HL-60/S4 treated with phorbol 12-myristate 13-acetate at 8.2 ng/mL for 4 days and 3 days (cell line): ENCODE data around the gene CHCHD5.
"Not testable (repeated sequence)": the region's sequence is repeated elsewhere in the genome, so short reads cannot be mapped to it uniquely, and the experiment has no call there.

Experiments
- in situ Hi-C: fragments of 300-500 bp; cut with MboI; formaldehyde crosslinking; loops from 2 replicates; pipeline ENCODE4 v1.15.0; 2022; ENCODE audit warnings: low sequenced_read_pairs

CHCHD5 gene, protein sequence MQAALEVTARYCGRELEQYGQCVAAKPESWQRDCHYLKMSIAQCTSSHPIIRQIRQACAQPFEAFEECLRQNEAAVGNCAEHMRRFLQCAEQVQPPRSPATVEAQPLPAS

DNA sequence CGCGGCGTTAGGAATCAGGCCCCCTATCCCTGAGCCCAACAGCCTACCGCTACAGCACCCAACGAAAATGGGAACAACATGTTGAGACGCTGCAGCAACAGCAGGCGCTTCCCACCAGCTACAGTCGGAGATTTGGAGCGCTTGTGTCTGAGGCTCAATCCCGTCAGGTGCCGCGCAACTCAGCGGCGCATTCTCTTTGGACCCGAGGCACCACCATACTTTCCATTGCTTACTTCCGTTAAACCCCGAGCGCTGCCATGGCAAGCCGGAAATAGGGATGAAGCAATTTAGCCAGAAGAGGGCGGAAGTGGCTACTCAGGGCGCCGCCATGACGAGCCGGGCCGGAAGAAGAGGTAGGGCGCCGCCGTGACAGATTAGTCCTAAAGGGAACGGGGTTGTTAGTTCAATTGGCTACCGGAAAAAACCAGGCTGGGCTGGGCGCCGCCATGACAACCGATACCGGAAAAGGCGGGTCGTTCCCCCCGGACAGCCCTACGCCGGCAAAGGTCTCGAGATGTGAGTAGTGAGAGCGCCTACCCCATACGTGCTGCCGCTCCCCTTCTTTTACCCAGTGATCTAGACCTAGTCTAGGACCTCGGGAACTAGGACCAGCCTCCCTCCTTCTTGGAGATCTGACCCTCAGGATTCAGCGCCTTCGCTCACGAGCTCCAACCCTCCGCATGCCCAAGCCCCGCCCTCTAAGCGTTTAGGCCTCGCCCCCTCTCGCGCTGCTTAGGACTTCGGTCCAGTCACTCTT, at the start of gene CHCHD5:
Gene CHCHD5 (plus strand): TSS at position 476 of the 757 bp plus-strand sequence. CDS start 39 bp downstream, at position 515.
- in situ Hi-C loops: no loop called here

DNA sequence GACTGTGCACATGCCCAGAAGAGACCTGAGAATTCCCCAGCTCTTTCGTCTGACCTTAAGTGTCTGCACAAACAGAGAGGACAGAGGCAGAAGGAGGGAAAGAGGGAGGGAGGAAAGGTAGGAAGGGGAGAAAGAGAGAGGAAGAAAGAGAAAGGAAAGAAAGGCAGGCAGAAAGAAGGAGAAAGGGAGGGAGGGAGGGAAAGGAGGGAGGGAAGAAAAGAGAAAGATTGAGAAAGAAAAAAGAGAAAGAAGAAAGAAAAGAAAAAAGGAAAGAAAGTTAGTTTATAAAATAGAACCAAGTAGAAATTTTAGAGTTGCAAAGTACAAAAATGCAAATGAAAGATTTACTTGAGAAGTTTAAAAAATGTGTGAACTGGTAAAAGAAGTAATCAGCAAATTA, 49.6 kb upstream of the CHCHD5 start:
- in situ Hi-C loops: no loop called here

DNA sequence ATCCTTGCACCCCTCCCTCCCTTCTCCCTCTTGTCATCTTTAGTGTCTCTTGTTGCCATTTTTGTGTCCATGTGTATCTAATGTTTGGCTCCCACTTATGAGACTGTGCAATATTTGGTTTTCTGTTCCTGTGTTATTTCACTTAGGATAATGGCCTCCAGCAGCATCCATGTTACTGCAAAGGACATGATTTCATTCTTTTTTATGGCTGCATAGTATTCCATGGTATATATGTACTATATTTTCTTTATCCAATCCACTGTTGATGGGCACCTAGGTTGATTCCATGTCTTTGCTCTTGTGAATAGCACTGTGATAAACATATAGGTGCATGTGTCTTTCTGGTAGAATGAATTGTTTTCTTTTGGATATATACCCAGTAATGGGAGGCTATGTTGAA, 47.7 kb upstream of the CHCHD5 start:
- in situ Hi-C loops: not testable (repeated sequence)

DNA sequence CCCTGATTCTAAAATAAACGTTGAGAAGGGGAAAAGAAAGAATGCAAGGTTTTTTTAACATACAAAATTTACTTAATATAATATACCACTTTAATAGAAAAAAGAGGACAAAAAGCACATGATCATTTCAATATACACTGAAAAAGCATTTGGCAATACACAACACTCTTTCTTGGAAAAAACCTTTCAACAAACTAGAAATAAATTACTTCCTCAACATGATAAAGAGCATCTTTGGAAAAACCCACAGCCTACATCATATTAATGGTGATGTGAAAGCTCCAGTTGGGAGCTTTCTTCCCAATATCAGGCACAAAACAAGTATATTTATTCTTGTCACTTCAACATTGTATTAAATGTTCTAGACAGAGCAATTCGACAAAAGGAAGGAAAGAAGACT, 45.1 kb upstream of the CHCHD5 start:
- in situ Hi-C loops: no loop called here

DNA sequence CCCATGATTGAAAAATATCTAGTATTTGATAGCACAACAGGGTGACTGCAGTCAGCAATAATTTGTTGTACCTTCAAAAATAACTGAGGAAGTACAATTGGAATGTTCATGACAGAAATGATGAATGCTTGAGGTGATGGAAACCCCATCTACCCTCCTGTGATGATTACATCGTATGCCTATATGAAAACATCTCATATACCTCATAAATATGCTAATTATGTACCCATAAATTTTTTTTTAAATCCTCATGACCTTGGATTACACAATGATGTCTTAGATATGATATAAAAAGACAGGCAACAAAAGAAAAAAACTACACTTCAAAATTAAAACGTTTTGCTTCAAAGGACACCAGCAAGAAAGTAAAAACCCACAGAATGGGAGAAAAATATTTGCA, 43.5 kb upstream of the CHCHD5 start:
- in situ Hi-C loops: no loop called here

DNA sequence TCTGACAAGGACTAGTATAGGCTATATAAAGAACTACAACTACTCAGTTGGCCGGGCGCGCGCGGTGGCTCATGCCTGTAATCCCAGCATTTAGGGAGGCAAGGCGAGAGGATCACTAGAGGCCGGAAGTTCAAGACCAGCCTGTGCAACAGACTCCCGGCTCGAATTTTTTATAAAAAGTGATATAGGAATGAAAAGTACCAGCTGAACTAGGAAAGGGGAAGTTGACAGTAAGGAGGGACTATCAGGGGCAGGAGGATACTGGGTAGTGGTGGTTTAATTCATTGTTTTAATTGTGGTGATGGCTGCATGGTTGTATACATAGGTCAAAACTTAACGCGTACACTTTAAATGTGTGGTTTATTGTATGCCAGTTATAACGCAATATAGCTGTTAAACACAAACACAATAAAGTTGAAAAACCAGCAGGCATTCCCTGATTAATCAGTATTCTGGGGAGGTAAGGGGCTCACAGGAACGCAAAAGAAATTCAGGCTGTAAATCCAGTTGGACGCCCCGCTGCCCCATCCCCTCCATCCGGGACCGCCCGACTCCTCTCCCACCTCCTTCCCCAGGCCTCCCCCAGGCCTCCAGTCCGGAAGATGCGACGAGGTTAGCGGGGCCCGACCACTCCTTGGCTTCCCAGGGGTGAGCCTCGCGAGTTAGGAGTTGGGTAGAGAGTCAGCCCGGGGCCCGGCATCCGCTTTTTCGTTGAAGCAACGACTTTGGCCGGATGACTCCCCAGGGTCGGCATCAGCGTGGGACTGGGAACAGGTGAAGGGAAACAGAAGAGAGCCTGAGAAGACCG, 42.9 kb upstream of the CHCHD5 start:
- in situ Hi-C loops: no loop called here

DNA sequence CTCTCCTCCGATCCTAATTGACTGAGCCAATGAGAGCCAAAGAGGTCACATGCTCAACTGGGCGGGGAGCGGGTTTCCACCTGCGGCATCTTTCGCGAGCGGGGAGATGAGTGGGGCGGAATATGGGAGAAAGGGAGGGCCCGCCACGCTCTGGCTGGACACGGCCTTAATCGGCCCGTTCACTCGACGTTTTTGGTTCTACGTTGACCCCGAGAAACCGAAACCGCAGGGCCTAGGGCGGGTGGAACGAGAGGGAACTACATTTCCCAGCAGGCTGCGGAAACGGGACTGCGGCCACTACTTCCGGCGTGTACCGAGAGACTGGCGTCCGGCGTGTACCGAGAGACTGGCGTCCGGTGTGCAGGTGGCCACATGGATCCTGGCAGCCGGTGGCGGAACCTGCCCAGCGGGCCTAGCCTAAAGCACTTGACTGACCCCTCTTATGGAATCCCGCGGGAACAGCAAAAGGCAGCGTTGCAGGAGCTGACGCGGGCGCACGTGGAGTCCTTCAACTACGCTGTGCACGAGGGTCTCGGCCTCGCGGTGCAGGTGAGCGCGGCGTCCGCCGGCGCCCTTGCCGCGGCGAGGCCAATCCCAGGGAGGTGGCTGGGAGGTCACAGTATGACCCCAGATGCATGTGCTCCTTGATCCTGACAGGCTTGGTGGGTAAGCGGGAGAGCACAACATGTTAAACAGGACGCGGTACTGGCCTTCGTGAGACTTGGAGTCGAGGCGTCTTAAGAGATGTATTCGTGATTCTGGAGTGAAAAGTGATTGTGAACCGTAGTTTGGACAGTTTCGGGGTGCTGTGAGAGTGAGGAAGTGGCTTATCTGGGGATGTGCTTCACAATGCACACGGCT, 42.1 kb upstream of the CHCHD5 start, which contains the start of gene POLR1B:
Gene POLR1B (plus strand): TSS at position 343 of the 861 bp plus-strand sequence. CDS start 30 bp downstream, at position 373.
- in situ Hi-C loops: no loop called here

DNA sequence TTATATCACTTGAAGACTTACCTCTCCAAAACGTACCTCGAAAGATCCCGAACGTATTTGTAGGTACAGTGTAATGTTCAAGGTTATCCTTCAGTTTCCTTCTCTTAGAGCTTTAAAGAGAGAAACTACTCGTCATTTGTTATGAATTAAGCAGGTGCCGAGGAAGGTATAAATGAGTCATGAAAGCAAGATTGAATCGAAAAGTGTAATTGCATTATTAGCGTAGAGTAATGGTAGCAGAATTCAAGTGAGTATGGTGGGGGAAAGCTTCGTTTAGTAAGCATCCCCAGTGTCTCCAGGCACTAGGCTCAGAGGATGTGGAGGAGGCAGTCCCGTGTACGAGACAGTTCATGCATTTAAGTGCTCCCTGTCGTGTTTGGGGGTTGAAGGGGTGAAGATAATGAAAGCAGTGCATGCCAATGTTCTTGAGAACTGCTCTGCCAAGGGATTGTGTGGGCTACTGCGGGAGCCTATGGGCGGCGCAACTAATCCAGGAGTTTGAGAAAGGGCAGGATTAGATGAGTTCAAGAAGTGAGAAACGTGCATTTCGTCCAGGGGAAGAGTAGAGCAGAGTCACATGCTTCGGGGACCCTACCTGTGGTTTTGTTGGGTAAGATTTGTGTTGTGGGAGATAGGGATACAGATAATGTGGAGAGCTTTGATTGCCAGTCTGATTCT, 41.3 kb upstream of the CHCHD5 start:
- in situ Hi-C loops: no loop called here

DNA sequence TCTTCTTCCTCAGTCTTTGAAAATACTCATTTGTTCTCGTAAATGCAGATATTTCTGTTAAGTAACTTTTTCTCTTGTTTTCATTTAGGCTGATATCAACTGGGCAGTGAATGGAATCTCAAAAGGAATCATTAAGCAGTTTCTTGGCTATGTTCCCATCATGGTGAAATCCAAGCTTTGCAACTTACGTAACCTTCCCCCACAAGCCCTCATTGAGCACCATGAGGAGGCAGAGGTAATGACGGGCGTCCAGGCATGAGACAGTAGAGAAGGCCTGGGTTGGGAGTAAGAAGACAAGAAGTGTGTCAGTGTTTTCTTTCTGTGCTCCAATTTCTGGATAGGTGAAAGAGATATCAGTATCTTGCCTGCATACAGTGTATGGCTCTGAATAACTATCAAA, 37.1 kb upstream of the CHCHD5 start:
- in situ Hi-C loops: no loop called here

DNA sequence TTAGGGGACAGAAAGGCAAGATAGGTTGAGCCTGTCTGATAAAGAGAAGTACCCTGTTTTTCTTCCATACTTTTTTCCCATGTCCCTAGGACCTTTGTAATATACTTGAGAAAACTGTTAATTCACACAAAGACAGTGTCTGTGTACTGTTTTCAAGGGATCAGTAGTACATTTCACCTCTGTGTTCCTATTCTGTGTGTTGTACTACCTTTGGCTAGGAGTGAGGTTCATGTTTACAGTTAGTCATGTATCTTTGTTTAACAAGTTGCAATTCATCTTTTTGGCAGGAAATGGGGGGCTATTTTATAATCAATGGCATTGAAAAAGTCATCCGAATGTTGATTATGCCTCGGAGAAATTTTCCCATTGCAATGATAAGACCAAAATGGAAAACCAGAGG, 35.4 kb upstream of the CHCHD5 start:
- in situ Hi-C loops: no loop called here

DNA sequence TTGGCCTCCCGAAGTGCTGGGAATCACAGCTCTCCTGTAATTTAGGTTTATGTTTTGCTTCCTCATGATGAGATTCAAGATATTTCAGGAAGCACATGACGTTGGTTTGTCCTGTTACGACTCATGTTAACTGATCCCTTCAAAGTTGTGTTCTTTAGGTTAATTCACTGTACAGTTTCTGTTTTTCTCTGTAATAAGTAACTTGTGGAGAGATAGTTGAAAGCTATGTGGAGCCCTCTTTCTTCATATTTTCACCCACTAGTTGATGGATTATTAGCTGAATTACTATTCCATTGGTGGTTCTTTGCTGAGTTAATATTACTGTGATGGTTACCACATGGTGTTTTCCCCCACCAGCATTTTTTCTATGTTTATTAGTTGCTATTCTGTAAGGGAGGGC, 18.3 kb upstream of the CHCHD5 start:
- in situ Hi-C loops: no loop called here

DNA sequence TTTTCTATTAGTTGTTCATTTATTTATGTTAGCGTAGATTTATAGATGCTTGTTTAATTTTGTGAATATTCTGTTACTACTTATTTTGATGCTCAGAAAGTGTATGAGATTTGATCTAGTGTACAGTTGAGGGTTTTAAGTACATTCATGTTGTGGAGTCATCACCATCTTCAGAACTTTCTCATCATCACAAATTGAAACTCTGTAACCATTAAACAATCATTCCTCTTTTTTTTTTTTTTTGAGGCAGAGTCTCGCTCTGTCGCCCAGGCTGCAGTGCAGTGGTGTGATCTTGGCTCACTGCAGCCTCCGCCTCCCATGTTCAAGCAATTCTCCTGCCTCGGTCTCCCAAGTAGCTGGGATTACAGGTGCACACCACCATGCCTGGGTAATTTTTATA, 17.9 kb upstream of the CHCHD5 start:
- in situ Hi-C loops: not testable (repeated sequence)

DNA sequence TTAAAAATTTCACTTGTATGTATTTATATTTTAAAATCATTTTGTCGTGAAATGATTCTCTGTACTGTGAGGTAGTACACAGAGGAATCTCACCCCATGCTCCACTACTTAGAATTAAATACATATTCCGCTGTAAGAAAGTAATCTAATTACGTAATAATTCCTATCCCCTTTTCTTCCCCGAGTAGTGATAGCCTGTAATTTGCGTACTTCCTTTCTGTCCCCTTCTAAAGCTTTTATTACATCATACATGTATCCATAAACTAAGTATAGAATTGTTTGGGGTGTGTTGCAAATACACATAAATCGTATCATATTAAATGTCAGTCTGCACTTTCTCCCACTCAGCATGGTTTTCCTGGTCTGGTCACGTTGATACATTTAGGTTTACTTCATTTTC, 12.4 kb upstream of the CHCHD5 start:
- in situ Hi-C loops: no loop called here

DNA sequence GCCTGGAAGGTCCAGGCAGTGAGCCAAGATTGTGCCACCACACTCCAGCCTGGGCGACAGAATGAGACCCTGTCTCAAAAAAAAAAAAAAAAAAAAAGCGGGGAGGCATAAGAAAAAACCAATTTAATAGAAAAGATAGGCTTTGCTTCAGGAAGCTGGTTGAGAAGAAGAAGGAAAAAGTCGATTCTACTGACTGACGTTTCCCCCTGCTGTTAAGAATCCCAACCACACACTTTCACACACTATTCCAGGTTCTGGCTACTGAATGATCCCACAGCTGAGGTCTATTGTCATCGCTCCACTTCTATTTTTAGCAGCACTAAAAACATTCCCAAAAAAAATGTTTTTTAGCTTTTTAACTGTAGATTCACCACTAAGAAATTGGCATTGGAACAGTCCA, 6.7 kb upstream of the CHCHD5 start:
- in situ Hi-C loops: no loop called here

DNA sequence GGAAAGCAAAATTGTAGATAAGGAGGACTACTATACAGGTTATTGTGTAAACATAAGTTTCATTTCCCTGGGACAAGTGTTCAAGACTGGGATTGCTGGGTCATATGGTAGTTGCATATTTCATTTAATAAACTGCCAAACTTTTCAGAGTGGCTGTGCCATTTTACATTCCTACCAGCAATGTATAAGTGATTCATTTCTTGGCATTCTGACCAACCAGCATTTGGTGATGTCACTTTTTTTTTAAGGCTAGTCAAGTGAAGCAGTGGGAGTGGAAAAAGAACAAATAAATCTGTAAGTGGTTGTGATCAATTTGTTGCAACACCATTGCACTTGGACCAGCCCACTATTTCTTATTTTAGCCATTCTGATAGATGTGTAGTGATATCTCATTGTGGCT, 5.2 kb upstream of the CHCHD5 start:
- in situ Hi-C loops: no loop called here

DNA sequence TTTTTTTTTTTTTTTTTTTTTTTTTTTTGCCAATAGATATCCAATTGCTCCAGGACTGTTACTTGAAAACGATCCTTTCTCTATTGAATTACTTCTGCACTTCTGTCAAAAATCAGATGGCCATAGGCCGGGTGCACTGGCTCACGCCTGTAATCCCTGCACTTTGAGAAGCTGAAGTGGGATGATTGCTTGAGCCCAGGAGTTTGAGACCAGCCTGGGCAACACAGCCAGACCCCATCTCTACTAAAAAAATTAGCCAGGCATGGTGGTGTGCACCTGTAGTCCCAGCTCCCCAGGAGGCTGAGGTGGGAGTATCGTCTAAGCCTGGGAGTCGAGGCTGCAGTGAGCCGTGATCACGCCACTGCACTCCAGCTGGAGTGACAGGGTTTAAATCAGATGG, 4.3 kb upstream of the CHCHD5 start:
- in situ Hi-C loops: no loop called here

DNA sequence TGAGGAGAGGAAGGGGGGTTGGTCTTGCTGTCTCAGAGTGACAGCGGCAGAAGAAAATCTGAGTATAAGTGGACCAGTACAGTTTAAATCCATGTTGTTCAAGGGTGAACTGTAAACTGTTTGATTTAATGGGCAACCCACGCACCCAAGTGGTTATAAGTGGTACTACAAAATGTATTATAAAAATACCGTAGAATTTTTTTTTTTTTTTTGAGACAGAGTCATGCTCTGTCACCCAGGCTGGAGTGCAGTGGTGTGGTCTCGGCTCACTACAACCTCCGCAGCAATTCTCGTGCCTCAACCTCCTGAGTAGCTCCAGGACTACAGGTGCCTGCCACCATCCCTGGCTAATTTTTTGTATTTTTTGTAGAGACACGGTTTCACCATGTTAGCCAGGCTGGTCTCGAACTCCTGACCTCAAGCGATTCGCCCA, 2.1 kb upstream of the CHCHD5 start:
- in situ Hi-C loops: no loop called here

DNA sequence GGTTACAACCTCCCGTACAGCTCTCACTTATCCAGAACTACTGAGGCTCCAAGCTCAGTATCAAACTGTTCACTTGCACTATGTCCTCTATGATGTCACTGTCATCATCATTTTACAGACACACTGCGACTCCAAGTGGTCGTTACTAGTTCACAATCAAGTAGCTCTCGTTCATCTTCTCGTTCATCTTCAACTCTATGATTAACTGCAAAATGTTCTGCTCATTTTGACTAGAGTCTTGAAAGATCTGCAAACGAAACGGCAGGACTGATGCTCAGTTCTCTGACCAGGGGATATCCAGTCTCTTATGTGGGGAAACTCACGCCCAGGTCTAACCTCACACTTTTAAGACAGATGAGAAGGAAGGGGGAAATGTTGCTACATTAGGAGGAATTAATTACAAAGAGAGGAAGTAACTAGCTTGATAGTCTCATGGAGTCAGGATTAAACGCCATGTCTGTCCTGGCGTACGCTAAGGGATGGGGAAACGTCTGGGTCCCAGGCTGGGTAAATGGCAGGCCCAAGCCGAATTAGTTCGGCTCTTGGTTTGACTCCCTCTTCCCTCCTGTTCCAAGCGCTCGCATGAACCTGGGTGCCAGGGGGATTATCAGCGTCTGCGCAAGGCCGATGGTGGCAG, 794 bp upstream of the CHCHD5 start:
- in situ Hi-C loops: no loop called here

DNA sequence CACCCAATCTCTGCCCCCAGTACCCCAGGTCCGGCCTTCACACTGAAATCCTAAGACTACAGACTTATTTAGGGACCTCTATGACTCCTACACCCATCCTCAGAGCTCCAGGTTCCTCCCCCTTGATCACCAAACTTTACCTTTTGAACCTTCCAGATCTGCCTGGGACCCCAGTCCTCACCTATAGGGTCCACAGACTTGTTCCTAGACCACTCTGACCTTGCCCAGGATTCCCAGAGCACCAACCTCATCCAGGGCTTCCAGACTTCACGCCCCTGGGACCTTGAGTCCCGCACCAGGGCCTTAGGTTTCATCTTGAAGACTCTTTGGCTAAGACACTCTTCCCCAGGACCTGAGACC, 462 bp downstream of the CHCHD5 start:
- in situ Hi-C loops: no loop called here

DNA sequence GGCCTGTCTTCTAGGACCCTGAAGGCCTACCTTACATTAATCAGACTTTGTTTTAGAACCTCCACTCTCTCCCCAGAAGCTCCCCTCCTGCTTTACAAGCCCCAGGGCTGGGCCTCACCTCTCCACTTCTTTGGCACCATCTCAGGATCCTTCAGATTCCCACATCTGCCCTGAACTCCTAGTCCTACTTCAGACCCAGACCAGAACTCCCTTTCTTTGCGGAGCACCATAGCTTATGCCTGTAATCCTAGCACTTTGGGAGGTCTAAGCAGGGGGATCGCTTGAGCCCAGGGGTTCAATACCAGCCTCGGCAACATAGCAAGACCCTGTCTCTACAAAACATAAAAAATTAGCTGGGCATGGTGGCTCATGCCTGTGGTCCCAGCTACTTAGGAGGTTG, 991 bp downstream of the CHCHD5 start:
- in situ Hi-C loops: no loop called here
